Gastroesophageal sphincter (tissue), 3 donors: ENCODE data around the gene FADS6.

Experiments used
- CTCF ChIP-seq, 4 experiments: fragments of 200-600 bp in 2 of 4; fragments of 450-650 bp in 2 of 4; sonication (generic) in 1 of 4; IDR thresholded peaks; one replicate each; pipeline ENCODE4 v1.5.1; 2017 to 2019; ENCODE audit warnings: antibody characterized with exemption in 4 of 4, mild to moderate bottlenecking in 2 of 4, moderate library complexity in 2 of 4
- POLR2A ChIP-seq, 2 donors: fragments of 450-650 bp; IDR thresholded peaks; one replicate each; pipeline ENCODE4 v1.6.1; 2017; ENCODE audit warnings: antibody characterized with exemption in 2 of 2, mild to moderate bottlenecking in 2 of 2, moderate library complexity in 1 of 2
- POLR2AphosphoS5 ChIP-seq: sonication (generic); formaldehyde crosslinking; IDR thresholded peaks from one replicate; pipeline ENCODE4 v1.6.1; 2017; ENCODE audit warnings: antibody characterized with exemption

GRCh38 chr17:74888469-74888868 lies 5.0 kb downstream of the FADS6 start:
- TF ChIP-seq CTCF (IDR thresholded peaks at IDR 0.05): no peak
- no peak for TF ChIP-seq POLR2AphosphoS5
- no peak for TF ChIP-seq POLR2A (IDR thresholded peaks at IDR 0.05)
